ENCODE measurements around the gene NEUROD1.

DNA sequence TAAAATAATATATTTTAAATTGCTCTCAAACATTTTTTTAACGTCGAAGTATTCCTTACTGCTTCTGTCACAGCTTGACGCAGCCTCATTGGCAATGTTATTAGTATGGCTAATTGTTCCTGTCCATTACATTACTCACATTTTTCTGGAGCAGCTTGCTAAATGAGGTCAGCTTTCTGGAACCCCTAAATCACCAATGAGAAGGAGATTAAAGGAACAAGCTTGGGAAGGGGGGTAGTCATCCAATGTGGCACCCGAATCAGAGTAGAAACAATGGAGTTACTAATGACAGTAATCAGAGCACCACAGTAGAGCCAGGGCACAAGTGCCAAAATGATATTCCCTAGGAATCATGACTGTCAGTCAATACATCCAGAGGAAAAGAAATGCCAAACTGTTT lies 5.1 kb downstream of the NEUROD1 start:
- TF ChIP-seq, protein P1, sequence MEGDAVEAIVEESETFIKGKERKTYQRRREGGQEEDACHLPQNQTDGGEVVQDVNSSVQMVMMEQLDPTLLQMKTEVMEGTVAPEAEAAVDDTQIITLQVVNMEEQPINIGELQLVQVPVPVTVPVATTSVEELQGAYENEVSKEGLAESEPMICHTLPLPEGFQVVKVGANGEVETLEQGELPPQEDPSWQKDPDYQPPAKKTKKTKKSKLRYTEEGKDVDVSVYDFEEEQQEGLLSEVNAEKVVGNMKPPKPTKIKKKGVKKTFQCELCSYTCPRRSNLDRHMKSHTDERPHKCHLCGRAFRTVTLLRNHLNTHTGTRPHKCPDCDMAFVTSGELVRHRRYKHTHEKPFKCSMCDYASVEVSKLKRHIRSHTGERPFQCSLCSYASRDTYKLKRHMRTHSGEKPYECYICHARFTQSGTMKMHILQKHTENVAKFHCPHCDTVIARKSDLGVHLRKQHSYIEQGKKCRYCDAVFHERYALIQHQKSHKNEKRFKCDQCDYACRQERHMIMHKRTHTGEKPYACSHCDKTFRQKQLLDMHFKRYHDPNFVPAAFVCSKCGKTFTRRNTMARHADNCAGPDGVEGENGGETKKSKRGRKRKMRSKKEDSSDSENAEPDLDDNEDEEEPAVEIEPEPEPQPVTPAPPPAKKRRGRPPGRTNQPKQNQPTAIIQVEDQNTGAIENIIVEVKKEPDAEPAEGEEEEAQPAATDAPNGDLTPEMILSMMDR (IDR thresholded peaks at IDR 0.05), result no peak
- TF ChIP-seq POLR2AphosphoS5 (IDR thresholded peaks at IDR 0.05), result no peak

All from prostate gland (tissue), 2 donors.